Brain microvascular endothelial cell (primary cell): ENCODE measurements around the gene ARHGAP45.

ENCODE experiments used
- DNase-seq: peaks from one replicate; pipeline ENCODE4 v3.0.0-alpha.2; 2020
- H3K27ac ChIP-seq: fragments of 250-450 bp; sonication (Bioruptor Pico); 2 replicates; pipeline ENCODE4 v1.5.1; 2020; ENCODE audit warnings: mild to moderate bottlenecking, moderate library complexity
- H3K27me3 ChIP-seq: fragments of 250-450 bp; sonication (Bioruptor Pico); replicated peaks from 2 replicates; pipeline ENCODE4 v1.5.1; 2020; ENCODE audit warnings: mild to moderate bottlenecking
- H3K36me3 ChIP-seq: fragments of 250-450 bp; sonication (Bioruptor Pico); replicated peaks from 2 replicates; pipeline ENCODE4 v1.5.1; 2020; ENCODE audit warnings: mild to moderate bottlenecking
- H3K4me3 ChIP-seq: 2 replicates; pipeline ENCODE4 v1.5.1; 2011; ENCODE audit warnings: low read depth, mild to moderate bottlenecking, control low read depth, low read length, moderate library complexity
- CTCF ChIP-seq: IDR thresholded peaks from 2 replicates; pipeline ENCODE4 v1.5.1; 2011; ENCODE audit warnings: low read depth, mild to moderate bottlenecking, moderate library complexity, low read length, control low read depth, inconsistent platforms; ENCODE audit errors: missing control alignments
- in situ Hi-C: cut with HindIII; loops from 2 replicates; pipeline ENCODE4 v1.10.0; 2017; ENCODE audit warnings: low sequenced_read_pairs, low pct_ligation_motif_present

ARHGAP45 gene

DNA sequence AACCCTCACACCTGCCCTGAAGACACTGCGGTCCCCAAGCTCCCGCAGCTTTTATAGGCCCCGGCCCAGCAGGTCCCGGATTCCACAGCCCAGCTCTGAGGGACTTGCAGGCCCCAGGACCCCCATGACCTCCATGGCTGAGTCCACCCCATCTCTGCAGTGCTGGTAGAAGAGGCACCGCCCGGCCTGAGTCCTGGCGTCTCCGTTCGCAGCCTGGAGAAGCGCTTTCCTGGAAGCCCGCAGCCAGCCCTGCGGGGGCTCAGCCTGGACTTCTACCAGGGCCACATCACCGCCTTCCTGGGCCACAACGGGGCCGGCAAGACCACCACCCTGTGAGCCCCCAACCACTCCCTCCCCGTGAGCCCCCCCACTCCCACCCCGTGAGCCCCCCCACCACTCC lies 17.9 kb upstream of the ARHGAP45 start:
- H3K27ac ChIP-seq = no peak overlapping the region
- TF ChIP-seq CTCF = no peak
- in situ Hi-C loops = no loop called here
- H3K4me3 ChIP-seq = no peak overlapping the region
- no peaks in the 10 kb centered on the region for H3K36me3 ChIP-seq
- DNase-seq = no peak
- no peaks in the 10 kb centered on the region for H3K27me3 ChIP-seq

GRCh38 chr19:1049800-1050199 lies 17.2 kb upstream of the ARHGAP45 start:
- no peaks in the 10 kb centered on the region for H3K36me3 ChIP-seq
- TF ChIP-seq CTCF = no peak
- in situ Hi-C loops = no loop called here
- H3K27ac ChIP-seq = no peak overlapping the region
- no peak for DNase-seq
- H3K27me3 ChIP-seq = no peaks in the 10 kb centered on the region
- H3K4me3 ChIP-seq = no peak overlapping the region

GRCh38 chr19:1050989-1051788 lies 15.8 kb upstream of the ARHGAP45 start:
- Histone ChIP-seq H3K36me3 (no peaks in the 10 kb centered on the region), H3K27me3 (no peaks in the 10 kb centered on the region), H3K4me3 (no peak overlapping the region), H3K27ac (no peak overlapping the region)
- no peak for TF ChIP-seq CTCF
- no peak for DNase-seq
- in situ Hi-C loops = no loop called here

- in situ Hi-C loops = no loop called here
- no peak for TF ChIP-seq CTCF
- H3K27me3 ChIP-seq = no peaks in the 10 kb centered on the region
- H3K4me3 ChIP-seq = no peak overlapping the region
- no peak for DNase-seq
- no peaks in the 10 kb centered on the region for H3K36me3 ChIP-seq
- H3K27ac ChIP-seq = no peak overlapping the region
These were observed 15.2 kb upstream of the ARHGAP45 start for GRCh38 chr19:1051791-1052190.

GRCh38 chr19:1052349-1052975 lies 14.5 kb upstream of the ARHGAP45 start:
- Histone ChIP-seq H3K4me3 (no peak overlapping the region), H3K27ac (no peak overlapping the region), H3K27me3 (no peaks in the 10 kb centered on the region), H3K36me3 (no peaks in the 10 kb centered on the region)
- in situ Hi-C loops = no loop called here
- no peak for DNase-seq
- no peak for TF ChIP-seq CTCF
